Measurements from ENCODE around the gene PTPRD. TPM values are rescaled to one million over a fixed set of nuclear protein-coding genes. Genes with fewer than 3 reads are reported as not detected.

PTPRD gene
- total RNA-seq, 1 experiment from 2014 or later, result 32.5 TPM

DNA sequence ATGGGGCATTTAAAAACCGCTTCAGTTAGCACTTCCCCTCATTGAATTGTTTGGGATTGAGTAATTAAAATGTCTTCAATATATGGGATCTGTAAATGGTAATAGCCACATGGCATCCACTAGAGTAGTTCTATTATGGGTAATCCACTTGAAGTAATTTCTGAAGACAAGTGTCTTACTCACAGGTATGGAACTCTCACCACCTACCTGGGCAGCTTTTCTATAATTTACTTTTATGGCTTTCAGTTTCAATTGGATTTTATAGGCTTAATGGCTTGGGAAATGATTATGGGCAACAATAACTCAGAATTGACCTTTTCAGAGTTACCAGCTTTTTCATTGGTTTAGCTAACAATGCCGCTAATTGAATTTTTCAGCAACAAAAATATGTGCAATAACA, 597.9 kb downstream of the PTPRD start:
- H3K36me3 Mint-ChIP-seq (ENCODE audit: insufficient read depth in 1 of 3, low read depth in 3 of 3), result no peaks in the 10 kb centered on the region
- H3K27me3 Mint-ChIP-seq (ENCODE audit: low read depth), result no peaks in the 10 kb centered on the region
- peaks cover 19 to 32% of the 10 kb centered on the region in 2 experiments for H3K4me1 Mint-ChIP-seq
- Histone ChIP-seq H3K4me1 (ENCODE audit: insufficient read depth, low read length) (no peaks in the 10 kb centered on the region; the same call in 1 of the 2 replicates), H3T11ph (ENCODE audit: low read length) (no peak overlapping the region), H2BK120ac (ENCODE audit: low read depth, low read length, poor library complexity, severe bottlenecking) (no peak overlapping the region), H3K23ac (ENCODE audit: insufficient read length, low read depth, low read length) (no peak overlapping the region), H2BK20ac (ENCODE audit: low read depth, low read length, poor library complexity, severe bottlenecking) (no peak overlapping the region), H2BK15ac (ENCODE audit: low read depth, low read length) (no peak overlapping the region), H4K20me1 (ENCODE audit: control insufficient read depth, insufficient read depth, insufficient read length) (no peaks in the 10 kb centered on the region), H4K8ac (replicated peaks; ENCODE audit: insufficient read length, low read depth, low read length) (no peak overlapping the region), H2AFZ (ENCODE audit: low read length) (no peak overlapping the region), H3K27ac (ENCODE audit: insufficient read length, low read depth, low read length) (no peak overlapping the region), H2AK5ac (ENCODE audit: insufficient read length, low read length) (no peak overlapping the region), H3K23me2 (ENCODE audit: insufficient read length, low read depth, low read length, poor library complexity, severe bottlenecking) (no peaks in the 10 kb centered on the region), H3K4me2 (ENCODE audit: insufficient read depth, insufficient read length, low read length) (no peak overlapping the region), H2BK12ac (ENCODE audit: insufficient read length, low read depth, low read length) (no peak overlapping the region), H4K91ac (ENCODE audit: insufficient read length, low read depth, low read length) (no peak overlapping the region), H3K56ac (ENCODE audit: insufficient read length, low read depth, low read length) (no peak overlapping the region), H3K18ac (ENCODE audit: insufficient read length, low read depth, low read length) (no peak overlapping the region), H3K9ac (ENCODE audit: extremely low read depth, insufficient read length, low read length) (no peak overlapping the region), H3K4ac (ENCODE audit: low read depth, low read length) (no peak overlapping the region), H2BK5ac (ENCODE audit: insufficient read length, low read length) (no peak overlapping the region), H4K5ac (ENCODE audit: insufficient read length, low read depth, low read length) (no peak overlapping the region), H3K79me1 (ENCODE audit: insufficient read depth, low read depth, low read length, poor library complexity, severe bottlenecking) (no peaks in the 10 kb centered on the region), H3K9me3 (ENCODE audit: control insufficient read depth, low read depth, low read length) (no peaks in the 10 kb centered on the region), H3K27me3 (ENCODE audit: insufficient read depth, low read length) (no peaks in the 10 kb centered on the region), H3K79me2 (ENCODE audit: insufficient read depth, low read length) (no peaks in the 10 kb centered on the region), H3K14ac (ENCODE audit: insufficient read depth, low read length) (no peak overlapping the region)
- WGBS (ENCODE audit: extremely low coverage, insufficient read length, low lambda C conversion rate), result no CpG with 5 or more reads among the region's 2 CpGs
- no peak overlapping the region for H3K4me3 Mint-ChIP-seq
- peaks cover 0 to 2% of the 10 kb centered on the region in 2 experiments; a peak in 2 of 5 replicates for H3K9me3 Mint-ChIP-seq
- TF ChIP-seq, protein P1, sequence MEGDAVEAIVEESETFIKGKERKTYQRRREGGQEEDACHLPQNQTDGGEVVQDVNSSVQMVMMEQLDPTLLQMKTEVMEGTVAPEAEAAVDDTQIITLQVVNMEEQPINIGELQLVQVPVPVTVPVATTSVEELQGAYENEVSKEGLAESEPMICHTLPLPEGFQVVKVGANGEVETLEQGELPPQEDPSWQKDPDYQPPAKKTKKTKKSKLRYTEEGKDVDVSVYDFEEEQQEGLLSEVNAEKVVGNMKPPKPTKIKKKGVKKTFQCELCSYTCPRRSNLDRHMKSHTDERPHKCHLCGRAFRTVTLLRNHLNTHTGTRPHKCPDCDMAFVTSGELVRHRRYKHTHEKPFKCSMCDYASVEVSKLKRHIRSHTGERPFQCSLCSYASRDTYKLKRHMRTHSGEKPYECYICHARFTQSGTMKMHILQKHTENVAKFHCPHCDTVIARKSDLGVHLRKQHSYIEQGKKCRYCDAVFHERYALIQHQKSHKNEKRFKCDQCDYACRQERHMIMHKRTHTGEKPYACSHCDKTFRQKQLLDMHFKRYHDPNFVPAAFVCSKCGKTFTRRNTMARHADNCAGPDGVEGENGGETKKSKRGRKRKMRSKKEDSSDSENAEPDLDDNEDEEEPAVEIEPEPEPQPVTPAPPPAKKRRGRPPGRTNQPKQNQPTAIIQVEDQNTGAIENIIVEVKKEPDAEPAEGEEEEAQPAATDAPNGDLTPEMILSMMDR (conservative IDR thresholded peaks at IDR 0.05), result no peak
- no peak for DNase-seq
- no peak overlapping the region for H3K27ac Mint-ChIP-seq

All from H9 (cell line).